PC-9 (cell line): ENCODE data around the gene ESR2.

Source experiments
- CTCF ChIP-seq: fragments of 200-600 bp; sonication (generic); conservative IDR thresholded peaks from 2 replicates; pipeline ENCODE4 v1.6.1; 2017; ENCODE audit warnings: mixed run types, antibody characterized with exemption, mild to moderate bottlenecking, moderate library complexity
- EZH2 ChIP-seq: fragments of 200-600 bp; sonication (generic); IDR thresholded peaks from 2 replicates; pipeline ENCODE4 v1.8.0; 2017; ENCODE audit warnings: antibody characterized with exemption, low read depth

DNA sequence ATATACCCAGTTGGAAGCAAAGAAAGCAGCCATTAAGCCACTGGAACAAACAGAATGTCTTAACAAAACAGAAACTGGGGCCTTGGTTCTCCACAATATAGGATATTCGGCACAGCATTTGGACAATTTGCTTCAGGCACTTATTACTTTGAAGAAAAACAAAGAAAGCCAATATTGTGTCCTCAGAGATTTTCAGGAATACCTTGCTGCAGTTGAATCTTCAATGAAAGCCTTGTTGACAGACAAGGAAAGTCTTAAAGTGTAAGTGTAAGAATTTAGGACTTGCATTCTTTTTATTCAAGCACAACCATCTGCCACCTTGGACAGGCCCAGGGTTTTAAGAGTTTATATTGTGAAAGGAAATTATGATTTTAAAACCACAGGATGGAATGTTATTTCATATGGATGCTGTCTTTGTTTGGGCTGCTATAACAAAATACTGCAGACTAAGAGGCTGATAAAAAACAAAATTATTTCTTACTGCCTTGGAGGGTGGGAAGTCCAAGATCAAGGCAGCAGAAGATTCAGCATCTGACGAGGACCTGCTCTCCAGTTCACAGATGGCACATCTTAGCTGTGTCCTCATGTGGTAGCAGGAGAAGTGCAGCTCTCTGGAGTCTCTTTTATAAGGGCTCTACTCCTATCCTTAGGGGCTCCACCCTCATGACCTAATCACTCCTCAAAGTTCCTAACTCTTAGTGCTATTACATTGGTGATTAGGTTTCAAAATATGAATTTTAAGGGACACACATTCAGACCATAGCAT lies 244.4 kb downstream of the ESR2 start:
- TF ChIP-seq CTCF (no peak), EZH2 (no peak)
